Kasumi-1 (cell line): ENCODE results near the gene CALD1.

Experiments
- DNase-seq, 2 experiments: peaks; one replicate each; lab custom pipeline; 2025; lab: John Stamatoyannopoulos, UW

Gene CALD1

DNA sequence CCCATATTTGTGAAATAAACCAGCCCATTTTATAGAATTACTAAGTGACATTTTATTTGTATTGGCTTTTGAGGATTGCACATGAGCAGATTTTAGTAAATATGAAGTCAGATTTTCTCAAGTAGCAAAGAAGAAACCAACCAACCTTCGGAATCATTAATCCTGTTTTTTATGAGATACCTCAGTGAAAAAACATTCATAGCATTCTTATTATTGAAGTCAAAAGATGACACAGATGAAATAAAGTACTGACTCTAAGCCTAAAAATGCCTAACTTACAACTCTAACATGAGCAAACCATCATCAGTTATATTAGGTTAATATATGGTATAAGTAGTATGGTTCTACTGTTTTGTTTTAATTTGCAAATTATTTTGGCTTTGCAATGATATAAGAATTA lies 147.0 kb downstream of the CALD1 start:
- no peak for DNase-seq

DNA sequence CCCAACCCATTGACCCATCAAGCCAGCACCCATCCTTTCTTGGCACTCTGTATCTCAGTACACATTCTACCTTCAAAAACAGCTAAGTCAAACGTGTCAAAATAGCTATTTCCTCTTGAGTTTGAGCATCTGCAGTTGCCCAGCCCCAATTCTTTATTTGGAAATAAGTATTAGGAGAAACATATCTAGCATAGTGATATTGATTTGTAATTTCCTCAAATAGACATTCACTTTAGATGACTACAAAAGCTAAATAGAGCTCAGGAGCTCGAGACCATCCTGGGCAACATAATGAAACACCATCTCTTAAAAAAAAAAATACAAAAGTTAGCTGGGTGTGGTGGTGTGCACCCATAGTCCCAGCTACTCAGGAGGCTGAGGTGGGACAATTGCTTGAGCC lies 147.6 kb downstream of the CALD1 start:
- no peak for DNase-seq

DNA sequence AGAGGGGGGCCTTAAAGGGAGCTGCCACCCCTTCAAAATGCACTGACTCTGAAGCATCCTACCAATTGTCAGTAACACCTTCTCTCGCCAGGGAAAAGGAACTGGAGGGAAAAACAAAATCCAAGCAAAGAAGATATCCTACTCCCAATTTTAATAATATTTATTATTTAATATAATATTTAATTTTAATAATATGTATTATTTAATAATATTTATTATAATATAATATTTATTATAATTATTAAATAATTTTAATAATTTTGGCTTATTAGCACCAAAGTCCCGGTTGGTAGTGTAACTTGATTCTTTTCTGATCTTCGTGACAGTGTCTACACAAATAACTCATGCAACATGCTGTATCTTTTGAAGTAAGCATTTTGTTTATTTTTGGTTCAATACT lies 148.3 kb downstream of the CALD1 start:
- no peak for DNase-seq

DNA sequence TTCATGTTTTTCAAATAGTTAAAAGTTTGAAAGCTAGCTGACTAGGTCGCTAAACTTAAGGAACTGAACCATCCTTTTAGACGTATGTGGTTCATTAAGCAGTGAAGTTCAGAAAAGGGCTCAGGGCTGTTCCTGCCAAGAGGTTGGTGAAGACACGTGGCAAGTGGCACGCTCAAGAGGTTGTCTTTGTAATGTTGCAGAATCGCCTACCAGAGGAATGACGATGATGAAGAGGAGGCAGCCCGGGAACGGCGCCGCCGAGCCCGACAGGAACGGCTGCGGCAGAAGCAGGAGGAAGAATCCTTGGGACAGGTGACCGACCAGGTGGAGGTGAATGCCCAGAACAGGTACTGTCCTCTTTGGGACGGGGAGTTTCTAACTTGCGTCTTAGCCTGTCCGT lies 149.1 kb downstream of the CALD1 start:
- no peak for DNase-seq

DNA sequence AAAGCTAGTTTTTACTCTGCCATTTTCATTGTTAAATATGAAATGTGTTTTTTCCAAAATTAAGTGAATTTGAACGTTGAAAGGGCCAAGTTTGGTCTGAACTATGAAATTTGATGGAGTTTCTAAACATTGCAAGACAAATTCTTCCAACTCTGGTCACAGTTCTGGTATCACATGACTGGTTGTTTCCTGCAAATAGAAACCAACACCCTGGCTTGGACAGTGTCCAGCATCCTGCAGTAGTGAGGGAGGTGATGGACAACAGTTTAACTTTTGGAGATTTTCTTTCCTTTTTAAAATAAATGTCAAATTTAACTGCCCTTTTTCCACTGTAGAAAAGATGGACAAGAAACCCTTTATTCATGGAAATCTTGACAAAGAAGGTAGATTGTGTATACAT lies 152.1 kb downstream of the CALD1 start:
- no peak for DNase-seq

DNA sequence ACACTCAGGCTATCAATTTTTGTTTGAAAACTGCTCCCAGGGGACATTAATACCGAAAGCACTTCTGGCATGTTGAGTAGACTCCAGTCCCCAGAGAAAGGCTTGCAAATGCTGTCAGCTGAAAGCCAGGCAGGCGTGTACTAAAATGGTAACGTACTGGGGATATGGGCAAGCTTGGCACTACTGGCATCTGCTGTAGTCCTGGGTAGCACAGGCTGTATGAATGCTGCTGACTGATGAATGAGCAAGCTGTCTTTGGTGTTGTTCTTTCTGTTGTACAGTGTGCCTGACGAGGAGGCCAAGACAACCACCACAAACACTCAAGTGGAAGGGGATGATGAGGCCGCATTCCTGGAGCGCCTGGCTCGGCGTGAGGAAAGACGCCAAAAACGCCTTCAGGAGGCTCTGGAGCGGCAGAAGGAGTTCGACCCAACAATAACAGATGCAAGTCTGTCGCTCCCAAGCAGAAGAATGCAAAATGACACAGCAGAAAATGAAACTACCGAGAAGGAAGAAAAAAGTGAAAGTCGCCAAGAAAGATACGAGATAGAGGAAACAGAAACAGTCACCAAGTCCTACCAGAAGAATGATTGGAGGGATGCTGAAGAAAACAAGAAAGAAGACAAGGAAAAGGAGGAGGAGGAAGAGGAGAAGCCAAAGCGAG lies 153.4 kb downstream of the CALD1 start:
- no peak for DNase-seq

DNA sequence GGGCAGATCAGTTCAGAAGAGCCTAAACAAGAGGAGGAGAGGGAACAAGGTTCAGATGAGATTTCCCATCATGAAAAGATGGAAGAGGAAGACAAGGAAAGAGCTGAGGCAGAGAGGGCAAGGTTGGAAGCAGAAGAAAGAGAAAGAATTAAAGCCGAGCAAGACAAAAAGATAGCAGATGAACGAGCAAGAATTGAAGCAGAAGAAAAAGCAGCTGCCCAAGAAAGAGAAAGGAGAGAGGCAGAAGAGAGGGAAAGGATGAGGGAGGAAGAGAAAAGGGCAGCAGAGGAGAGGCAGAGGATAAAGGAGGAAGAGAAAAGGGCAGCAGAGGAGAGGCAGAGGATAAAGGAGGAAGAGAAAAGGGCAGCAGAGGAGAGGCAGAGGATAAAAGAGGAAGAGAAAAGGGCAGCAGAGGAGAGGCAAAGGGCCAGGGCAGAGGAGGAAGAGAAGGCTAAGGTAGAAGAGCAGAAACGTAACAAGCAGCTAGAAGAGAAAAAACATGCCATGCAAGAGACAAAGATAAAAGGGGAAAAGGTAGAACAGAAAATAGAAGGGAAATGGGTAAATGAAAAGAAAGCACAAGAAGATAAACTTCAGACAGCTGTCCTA lies 154.1 kb downstream of the CALD1 start:
- no peak for DNase-seq

DNA sequence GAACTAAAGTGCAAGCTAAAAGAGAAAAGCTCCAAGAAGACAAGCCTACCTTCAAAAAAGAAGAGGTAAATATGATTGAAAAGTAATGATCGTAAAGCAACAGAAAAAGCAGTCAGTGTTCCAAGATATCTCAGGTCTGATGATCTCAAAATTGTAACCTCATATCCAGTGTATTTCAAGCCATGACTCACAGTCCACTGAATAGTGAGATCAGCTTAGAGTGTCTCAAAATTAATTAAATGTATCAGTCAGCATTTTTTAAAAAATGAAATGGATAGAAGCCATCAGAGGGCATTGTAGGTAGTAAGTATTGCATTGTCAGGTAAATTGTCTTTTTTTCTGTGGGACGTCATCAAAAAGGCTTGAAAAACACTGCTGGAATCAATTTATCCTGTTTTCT lies 156.3 kb downstream of the CALD1 start:
- DNase-seq, result no peak

DNA sequence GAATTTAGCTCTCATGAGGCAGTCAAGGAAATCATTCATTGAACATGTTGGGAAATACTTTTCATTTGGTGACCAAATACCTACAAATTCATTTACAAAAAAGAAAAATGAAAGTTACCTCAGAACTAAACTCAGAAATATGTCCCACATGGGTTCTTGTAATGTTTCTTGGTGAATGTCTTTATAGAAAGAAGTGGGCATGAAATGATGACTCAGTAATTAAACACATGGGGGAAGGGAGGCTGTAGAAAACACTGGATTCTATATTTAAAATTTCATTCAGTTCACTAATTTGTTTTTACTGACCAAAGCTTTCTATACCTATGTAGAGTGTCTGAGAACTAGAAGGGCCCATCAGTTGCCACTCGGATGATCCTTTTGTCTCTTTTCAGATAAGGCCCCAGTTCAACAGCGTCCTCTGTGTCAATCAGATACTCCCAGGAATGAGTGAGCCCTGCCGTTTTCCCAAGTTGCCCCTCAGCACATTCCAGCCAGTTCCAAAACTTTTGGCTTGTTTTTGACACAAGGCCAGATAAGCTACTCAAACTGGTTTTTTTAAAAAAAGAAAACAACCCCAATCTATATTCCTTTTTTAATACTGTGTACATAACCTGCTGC lies 157.6 kb downstream of the CALD1 start:
- no peak for DNase-seq

DNA sequence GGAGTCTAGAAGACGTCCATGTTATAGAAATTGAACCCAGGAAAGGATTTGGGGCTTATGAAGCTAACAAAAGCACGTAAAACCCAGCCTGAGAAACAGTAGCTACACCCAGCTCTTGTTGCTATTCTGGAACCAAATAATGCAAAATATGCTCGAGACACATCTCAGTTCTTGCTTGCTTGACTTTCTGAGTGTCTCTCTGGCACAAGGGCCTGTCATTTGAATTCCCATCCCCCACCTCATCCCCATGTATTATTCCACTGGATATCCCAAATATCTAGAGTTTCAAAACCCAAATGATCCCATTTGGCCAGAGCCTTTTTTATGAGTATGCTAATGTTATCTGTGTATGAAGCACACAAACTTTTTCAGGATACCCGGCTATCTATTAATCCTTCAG lies 158.7 kb downstream of the CALD1 start:
- no peak for DNase-seq

DNA sequence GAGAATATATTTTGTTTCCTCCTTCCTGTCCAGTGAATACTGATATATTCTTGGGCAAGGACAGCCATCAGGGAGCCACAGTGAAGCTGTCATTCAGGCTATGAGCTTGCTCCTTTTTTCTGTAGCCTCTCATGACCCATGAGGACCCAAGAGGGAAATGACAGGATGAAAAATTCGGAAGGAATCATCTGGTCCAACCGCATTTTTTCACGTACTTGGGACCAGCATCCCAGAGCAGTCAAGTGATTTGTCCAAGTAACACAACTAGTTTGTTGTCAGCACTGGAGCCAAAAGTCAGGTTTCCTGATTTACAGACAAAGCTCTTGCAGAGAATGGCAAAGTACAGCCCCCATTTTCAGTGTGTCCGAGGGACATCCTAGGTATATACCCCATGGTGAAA lies 159.7 kb downstream of the CALD1 start:
- DNase-seq, result no peak

DNA sequence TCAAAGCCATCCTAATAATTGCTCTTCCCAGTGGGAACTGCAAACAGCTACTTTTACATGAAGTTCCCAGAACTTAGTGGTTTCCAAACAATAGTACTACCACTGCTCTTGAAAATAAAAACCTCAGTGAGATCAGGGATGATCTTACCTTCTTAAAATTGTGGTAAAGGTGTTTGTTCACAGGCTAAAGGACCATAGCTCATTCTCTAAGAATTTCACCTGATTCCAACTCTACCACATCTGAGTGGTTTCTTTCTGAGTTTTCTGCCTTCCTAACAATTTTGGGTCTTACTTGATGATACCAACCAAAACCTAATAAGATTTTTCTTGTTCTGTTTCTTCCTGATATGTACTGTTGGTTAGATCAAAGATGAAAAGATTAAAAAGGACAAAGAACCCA lies 161.3 kb downstream of the CALD1 start:
- no peak for DNase-seq

DNA sequence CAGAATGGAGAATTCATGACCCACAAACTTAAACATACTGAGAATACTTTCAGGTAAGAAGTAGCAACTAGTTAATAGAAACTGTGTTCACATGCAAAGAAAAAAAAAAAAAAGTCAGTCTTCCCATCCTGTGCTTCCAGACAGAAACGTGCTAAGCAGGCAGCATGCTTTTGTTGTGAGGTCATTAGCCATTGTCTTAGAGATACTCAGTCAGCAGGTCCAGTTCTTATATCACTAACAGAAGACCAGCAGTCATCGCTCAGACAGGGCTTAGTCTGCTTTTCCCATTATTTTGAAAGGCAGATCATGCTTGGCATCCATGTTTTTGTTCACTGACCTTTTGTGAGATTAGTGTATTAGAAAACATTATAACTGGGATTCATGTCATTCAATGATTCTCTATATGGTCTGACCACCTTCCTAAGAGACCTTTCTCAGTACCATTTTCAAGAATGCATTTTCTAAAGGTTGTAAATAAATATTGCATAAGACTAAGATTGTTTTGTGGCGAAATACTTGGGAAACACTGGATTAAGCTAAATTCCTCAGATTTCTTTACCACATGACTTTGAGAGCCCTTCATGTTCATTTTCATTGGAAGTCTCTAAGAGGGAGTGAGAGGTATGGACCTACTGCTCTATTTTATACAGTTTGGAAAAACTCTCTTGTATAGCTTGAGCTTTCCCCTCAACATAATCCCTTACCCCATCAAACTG lies 161.9 kb downstream of the CALD1 start:
- DNase-seq, result no peak

DNA sequence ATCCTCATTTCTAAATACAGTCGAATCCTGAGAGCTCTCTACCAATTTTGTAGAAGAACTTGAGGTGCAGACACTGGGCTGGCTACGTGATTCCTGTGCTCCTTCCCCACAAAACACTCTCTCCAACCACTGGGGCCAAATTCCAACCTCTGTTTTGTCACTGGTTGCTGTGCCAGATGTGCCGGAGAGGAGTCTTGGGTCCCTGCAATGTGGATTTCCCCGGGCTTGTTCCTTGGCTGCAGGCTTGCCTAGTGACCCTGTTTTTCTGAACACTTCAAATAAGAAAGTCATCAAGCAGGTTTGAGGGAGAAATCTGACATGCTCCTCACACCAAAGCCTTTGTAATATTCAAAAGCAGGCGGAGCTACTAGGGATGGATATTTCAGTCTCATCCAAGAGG lies 162.5 kb downstream of the CALD1 start:
- DNase-seq, result no peak

DNA sequence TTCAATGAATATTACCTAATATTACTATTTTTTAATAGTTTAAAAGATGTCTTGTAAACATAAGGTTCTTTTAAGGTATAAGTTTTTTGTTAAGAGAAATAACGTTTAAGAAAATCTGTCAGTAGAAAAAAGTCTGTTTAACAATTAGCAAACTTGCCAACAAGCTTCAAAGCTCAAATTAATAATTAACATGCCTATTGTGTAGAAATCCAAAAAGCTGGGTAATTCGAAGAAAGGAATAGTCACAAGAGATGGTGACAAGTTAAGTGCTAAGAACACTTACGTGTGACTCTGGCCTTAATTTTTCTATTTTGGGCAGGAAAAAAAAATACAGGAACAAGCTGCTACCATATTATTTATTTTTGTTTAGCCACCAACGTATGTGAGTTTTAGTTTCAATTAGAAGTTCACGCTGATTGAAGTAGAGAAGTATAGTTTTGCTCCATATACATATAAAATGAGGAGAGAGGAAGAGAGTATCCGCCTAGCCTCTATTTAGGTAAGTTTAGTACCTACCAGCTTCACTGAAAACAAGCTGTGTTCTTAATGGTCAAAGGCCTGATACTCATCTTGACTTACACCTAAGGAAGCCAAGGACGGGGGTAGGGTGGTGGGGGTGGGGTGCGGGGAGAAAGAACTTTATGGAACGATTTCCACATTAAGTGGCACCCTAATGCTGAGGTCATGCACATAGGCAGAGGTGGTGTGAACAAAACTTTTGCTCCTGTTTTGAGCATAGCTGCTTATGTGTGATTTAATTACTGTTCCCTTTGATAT lies 163.4 kb downstream of the CALD1 start:
- no peak for DNase-seq

DNA sequence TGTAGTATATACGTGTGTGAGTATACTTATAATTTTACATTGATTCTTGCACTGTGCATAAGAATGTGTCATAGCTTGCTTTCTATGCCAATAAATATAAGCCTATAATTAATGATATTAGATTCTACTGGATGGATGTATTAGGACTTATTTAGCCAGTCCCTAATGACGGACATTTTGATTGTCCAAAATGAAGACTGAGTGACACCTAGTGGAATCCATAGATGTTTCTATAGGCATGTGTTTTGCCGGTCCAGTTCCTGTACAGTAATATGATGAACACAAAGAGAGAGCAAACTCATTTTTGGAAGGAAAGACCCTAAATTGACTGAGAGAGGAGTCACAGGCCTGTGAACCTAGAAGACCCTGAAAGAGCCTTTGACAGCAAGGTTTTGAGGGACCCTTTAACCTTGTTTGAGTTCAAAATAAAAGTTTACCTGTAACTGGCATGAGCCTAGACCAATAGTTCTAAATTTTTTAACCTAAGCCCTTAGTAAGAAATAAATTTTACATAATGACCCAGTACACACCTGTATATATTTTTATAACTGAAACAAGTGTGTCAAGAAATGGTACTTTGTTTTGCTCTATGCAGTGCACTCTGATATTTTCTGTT lies 164.5 kb downstream of the CALD1 start:
- DNase-seq, result peak; percentile 31 to 43

DNA sequence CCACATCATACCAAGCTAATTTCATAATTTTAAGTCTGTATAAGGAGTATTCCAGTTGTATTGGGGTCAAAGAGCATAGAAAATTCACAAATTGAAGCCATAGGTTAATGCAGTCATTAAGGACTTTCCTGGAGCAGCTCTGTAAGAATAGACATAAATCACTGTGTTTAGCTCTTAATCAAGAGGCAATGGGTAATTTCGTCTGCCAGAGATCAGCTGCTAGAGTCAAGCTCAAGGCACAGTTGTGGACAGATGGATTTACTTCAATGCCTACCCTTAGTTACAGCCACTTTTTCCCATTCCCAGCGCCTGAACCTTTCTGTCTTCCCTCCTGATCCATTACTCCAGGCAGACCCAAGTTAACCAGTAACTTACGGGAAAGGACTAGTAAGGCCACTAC lies 166.3 kb downstream of the CALD1 start:
- no peak for DNase-seq

DNA sequence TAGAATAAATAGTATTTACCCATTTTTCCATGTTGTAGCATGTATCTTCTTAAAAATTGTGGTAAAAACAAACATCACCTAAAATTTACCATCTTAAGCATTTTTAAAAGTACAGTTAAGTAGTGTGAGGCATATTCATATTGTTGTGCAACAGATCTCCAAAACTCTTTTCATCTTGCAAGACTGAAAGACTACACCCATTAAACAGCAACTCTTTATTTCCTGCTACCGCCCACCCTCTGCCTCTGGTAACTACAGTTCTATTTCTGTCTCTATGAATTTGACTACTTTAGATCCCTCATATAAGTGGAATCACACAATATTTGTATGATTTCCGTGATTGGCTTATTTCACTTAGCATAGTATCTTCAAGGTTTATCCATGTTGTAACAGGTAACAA lies 166.8 kb downstream of the CALD1 start:
- DNase-seq, result no peak

DNA sequence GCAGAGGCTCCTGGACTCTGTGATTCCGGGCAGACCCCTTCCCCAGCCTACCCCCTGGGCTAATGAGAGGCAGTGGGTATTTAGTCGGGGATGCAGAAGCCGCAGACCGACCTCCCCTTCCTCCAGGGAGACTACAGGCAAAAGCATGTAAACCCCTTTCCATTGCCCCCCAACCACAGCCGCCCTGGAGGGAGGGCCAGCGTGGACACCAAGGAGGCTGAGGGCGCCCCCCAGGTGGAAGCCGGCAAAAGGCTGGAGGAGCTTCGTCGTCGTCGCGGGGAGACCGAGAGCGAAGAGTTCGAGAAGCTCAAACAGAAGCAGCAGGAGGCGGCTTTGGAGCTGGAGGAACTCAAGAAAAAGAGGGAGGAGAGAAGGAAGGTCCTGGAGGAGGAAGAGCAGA lies 167.9 kb downstream of the CALD1 start:
- no peak for DNase-seq

DNA sequence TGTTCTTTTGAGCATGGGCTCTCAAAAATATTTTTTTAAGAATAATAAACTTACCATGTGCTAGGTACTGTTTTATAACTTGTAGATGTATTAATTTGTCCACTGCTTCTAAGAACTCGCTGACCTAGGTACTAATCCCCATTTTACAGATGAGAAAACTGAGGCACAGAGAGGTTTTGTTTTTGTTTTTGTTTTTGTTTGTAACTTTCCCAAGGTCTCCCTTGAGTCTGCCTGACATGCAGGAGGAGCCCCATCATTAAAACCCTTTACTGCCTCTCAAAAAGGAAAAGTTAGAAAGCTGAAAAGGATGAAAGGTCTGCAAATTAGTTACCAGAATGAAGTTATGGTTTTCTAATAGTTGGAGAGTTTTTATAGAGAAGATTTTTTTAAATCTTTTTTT lies 168.4 kb downstream of the CALD1 start:
- no peak for DNase-seq

DNA sequence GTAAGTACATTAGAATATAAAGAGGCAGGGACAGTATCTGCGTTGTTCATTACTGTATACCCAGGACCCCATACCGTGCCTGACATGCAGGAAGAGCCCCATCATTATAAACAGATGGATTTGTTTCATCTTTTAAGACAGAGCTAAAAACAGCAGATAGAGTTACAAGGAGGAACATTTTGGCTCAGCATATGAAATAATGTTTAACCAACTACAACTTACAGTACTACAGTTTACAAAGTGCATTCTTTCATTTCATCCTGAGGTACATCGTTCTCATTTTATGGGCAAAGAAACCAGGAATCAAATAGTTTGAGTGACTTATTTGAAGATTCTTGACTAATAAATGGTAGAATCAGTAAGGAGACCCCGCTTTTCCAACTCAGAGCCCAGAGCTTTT lies 168.8 kb downstream of the CALD1 start:
- no peak for DNase-seq

DNA sequence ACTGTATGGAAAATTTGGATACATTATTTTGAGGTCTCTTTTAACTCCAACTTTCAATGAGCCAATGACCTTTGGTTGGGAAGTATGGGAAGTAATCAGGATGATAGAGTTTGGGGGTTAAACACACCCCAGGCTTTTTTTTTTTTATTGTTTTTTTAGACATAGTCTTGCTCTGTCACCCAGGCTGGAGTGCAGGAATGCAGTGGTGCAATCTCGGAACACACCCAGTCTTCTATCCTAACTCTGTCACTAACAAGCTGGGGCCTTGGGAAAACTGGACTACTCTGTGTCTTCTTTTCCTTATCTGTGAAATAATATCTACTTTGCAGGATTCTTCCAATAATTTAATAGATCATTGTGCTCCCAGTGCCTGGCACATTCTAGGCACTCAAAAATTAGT lies 169.3 kb downstream of the CALD1 start:
- DNase-seq, result no peak
